LoVo (cell line): Measurements from ENCODE around the gene RRM2.

ENCODE experiments used
- DNase-seq: peaks from one replicate; pipeline ENCODE4 v3.0.0-alpha.2; 2016; ENCODE audit warnings: low spot score

RRM2 gene

GRCh38 chr2:10122500-10123280, at the start of gene RRM2:
TSS of gene RRM2 (plus strand) at chr2:10122739. CDS start at chr2:10122799, 60 bp downstream.
- DNase-seq, result peak; percentile 92

- DNase-seq, result no peak
Measured at GRCh38 chr2:10073706-10074105, 48.8 kb upstream of the RRM2 start.

GRCh38 chr2:10075101-10075500, 47.4 kb upstream of the RRM2 start:
- DNase-seq, result no peak

- no peak for DNase-seq
Measured at GRCh38 chr2:10075571-10076209, 46.8 kb upstream of the RRM2 start.

GRCh38 chr2:10076511-10076910, 46.0 kb upstream of the RRM2 start:
- no peak for DNase-seq

GRCh38 chr2:10076988-10077527, 45.5 kb upstream of the RRM2 start:
- no peak for DNase-seq

- no peak for DNase-seq
Measured at GRCh38 chr2:10078001-10078400, 44.5 kb upstream of the RRM2 start.

GRCh38 chr2:10078704-10079265, 43.8 kb upstream of the RRM2 start:
- DNase-seq, result no peak

GRCh38 chr2:10079266-10079869, 43.2 kb upstream of the RRM2 start:
- no peak for DNase-seq

GRCh38 chr2:10079870-10080535, 42.5 kb upstream of the RRM2 start, which contains the start of gene CYS1:
TSS of gene CYS1 (minus strand) at chr2:10080411. CDS start at chr2:10080223, 188 bp downstream.
- DNase-seq, result no peak

- DNase-seq, result no peak
Measured at GRCh38 chr2:10080536-10081304, 41.8 kb upstream of the RRM2 start.

GRCh38 chr2:10083046-10083445, 39.5 kb upstream of the RRM2 start:
- DNase-seq, result no peak

- no peak for DNase-seq
Measured at GRCh38 chr2:10083692-10084211, 38.8 kb upstream of the RRM2 start.

- no peak for DNase-seq
Measured at GRCh38 chr2:10084223-10084865, 38.2 kb upstream of the RRM2 start.

- DNase-seq, result no peak
Measured at GRCh38 chr2:10085043-10085667, 37.4 kb upstream of the RRM2 start.

- no peak for DNase-seq
Measured at GRCh38 chr2:10085668-10086059, 36.9 kb upstream of the RRM2 start.

GRCh38 chr2:10086950-10087349, 35.6 kb upstream of the RRM2 start:
- no peak for DNase-seq

- DNase-seq, result no peak
Measured at GRCh38 chr2:10087360-10087759, 35.2 kb upstream of the RRM2 start.

GRCh38 chr2:10089565-10090190, 32.9 kb upstream of the RRM2 start:
- no peak for DNase-seq
